Mucosa of stomach (tissue), 1 donor: Measurements from ENCODE around the gene SH3TC2.

Source experiments
- H3K27me3 ChIP-seq: one replicate; pipeline ENCODE4 v1.7.0; 2013; ENCODE audit warnings: mild to moderate bottlenecking, low read length; ENCODE audit not compliant: control insufficient read depth, insufficient read depth
- H3K36me3 ChIP-seq: one replicate; pipeline ENCODE4 v1.7.0; 2013; ENCODE audit warnings: low read length; ENCODE audit not compliant: control insufficient read depth, insufficient read depth
- H3K4me1 ChIP-seq: one replicate; pipeline ENCODE4 v1.7.0; 2013; ENCODE audit warnings: mild to moderate bottlenecking, low read length; ENCODE audit not compliant: control insufficient read depth, insufficient read depth
- H3K4me3 ChIP-seq: one replicate; pipeline ENCODE4 v1.7.0; 2013; ENCODE audit warnings: low read length
- H3K9ac ChIP-seq: one replicate; pipeline ENCODE4 v1.7.0; 2013; ENCODE audit warnings: mild to moderate bottlenecking, low read length, moderate library complexity
- H3K9me3 ChIP-seq: one replicate; pipeline ENCODE4 v1.7.0; 2013; ENCODE audit warnings: mild to moderate bottlenecking, low read length, moderate library complexity; ENCODE audit not compliant: control insufficient read depth
- donor health status: Pancreatic carcinoma.

SH3TC2 gene

GRCh38 chr5:149024943-149025342 is 37.9 kb downstream of the SH3TC2 start:
- no peaks in the 10 kb centered on the region for H3K36me3 ChIP-seq
- H3K9me3 ChIP-seq: no peaks in the 10 kb centered on the region
- H3K9ac ChIP-seq: no peak overlapping the region
- no peak overlapping the region for H3K4me3 ChIP-seq
- no peaks in the 10 kb centered on the region for H3K27me3 ChIP-seq
- peaks cover 10% of the 10 kb centered on the region for H3K4me1 ChIP-seq

- Histone ChIP-seq H3K27me3 (no peaks in the 10 kb centered on the region), H3K9me3 (no peaks in the 10 kb centered on the region), H3K36me3 (no peaks in the 10 kb centered on the region), H3K9ac (no peak overlapping the region), H3K4me1 (peaks cover 10% of the 10 kb centered on the region), H3K4me3 (no peak overlapping the region)
Measured at GRCh38 chr5:149024477-149024876, 38.4 kb downstream of the SH3TC2 start.

- H3K9me3 ChIP-seq: no peaks in the 10 kb centered on the region
- H3K4me1 ChIP-seq: peaks cover 10% of the 10 kb centered on the region
- no peak overlapping the region for H3K4me3 ChIP-seq
- no peaks in the 10 kb centered on the region for H3K27me3 ChIP-seq
- H3K9ac ChIP-seq: no peak overlapping the region
- no peaks in the 10 kb centered on the region for H3K36me3 ChIP-seq
Measured at GRCh38 chr5:149022200-149022599, 40.7 kb downstream of the SH3TC2 start.

DNA sequence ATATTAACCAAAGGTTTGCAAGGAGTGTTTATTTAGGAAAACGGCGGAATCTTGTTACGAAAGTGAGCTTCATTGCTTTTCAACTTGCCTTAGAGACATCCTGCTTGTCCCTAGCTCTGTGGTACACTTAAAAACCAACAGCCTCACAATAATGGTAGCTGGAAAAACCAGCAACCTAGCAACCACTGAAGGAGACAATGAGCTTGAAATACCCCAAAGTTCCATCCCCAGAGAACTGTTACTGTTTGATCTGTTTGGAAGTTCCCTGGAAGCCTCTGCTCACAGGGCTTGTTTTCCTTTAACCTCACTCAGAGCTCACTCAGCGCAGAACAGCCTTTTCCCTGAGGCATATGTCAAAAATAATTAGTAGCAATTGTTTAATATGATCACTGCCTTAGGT is 43.2 kb downstream of the SH3TC2 start:
- Histone ChIP-seq H3K9me3 (no peaks in the 10 kb centered on the region), H3K36me3 (no peaks in the 10 kb centered on the region), H3K9ac (no peak overlapping the region), H3K4me3 (no peak overlapping the region), H3K4me1 (peaks cover 9% of the 10 kb centered on the region), H3K27me3 (no peaks in the 10 kb centered on the region)

DNA sequence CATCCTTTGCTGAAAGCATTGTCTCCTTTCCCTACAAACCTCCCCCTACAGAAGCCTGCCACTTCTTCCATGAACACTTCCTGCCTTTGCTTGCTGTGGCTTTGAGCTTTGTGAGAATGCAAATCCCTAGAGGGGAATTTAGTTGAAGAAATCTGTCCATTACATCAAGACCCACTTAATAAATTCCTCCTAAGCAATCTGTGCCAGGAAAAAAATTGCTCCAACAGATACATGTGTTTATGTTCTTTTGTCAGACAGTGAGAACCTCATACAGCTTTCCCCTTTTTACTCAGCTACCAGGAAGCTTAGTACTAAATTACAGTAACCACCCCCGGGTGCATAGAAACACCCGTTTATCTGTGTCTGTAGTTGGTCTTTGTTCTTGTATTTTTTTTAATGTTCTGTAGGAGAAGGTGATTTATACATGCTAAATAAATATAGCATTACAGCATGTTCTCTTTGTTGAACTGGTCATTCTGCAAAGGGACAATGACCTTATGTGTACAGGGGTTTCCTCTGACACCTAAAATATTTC is 43.9 kb downstream of the SH3TC2 start:
- no peak overlapping the region for H3K4me3 ChIP-seq
- H3K9me3 ChIP-seq: no peaks in the 10 kb centered on the region
- no peaks in the 10 kb centered on the region for H3K36me3 ChIP-seq
- no peak overlapping the region for H3K9ac ChIP-seq
- H3K27me3 ChIP-seq: no peaks in the 10 kb centered on the region
- H3K4me1 ChIP-seq: peaks cover 2% of the 10 kb centered on the region

DNA sequence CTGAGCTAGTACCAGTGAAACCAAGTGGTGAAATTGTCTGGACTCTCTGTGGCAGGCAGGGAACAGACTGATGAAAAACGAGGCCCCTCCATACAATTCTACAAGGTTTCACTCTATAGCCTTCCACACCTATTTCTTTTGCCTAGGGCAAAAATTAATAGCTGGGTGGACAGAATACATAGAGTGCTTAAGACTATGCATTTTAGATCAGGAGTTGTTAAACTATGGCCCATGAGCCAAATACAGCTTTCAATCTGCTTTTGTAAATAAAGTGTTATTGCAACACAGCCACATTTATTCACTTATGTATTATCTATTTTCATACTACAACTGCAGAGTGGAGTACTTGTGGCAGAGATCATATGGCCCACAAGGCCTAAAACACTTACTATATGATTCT is 45.2 kb downstream of the SH3TC2 start:
- Histone ChIP-seq H3K36me3 (no peaks in the 10 kb centered on the region), H3K9me3 (no peaks in the 10 kb centered on the region), H3K9ac (no peak overlapping the region), H3K4me1 (no peaks in the 10 kb centered on the region), H3K27me3 (no peaks in the 10 kb centered on the region), H3K4me3 (no peak overlapping the region)

DNA sequence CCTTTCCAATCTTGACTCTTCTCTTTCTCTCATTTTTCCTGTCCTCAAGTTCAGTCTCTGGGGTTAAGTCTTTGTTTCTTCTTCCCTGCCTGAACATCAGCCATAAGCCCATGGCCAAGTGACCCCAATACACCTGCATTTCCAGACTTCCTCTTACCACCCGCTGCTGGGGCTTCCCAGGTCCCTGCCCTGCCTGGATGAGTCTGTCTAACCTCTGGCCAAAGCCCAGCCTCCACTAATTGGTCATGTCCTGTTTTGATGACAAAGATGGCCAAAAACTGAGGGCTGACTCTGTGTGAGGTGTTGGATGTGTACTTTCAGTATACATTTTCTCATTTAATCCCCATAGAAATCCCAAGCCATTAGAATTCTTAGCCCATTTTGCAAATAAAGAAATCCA is 47.3 kb downstream of the SH3TC2 start:
- no peak overlapping the region for H3K4me3 ChIP-seq
- H3K4me1 ChIP-seq: no peaks in the 10 kb centered on the region
- no peaks in the 10 kb centered on the region for H3K27me3 ChIP-seq
- no peaks in the 10 kb centered on the region for H3K9me3 ChIP-seq
- no peak overlapping the region for H3K9ac ChIP-seq
- H3K36me3 ChIP-seq: no peaks in the 10 kb centered on the region

- H3K27me3 ChIP-seq: no peaks in the 10 kb centered on the region
Measured at GRCh38 chr5:149015126-149015525, 47.7 kb downstream of the SH3TC2 start.

GRCh38 chr5:149014571-149015031 is 48.3 kb downstream of the SH3TC2 start:
- no peak overlapping the region for H3K4me3 ChIP-seq

More at GRCh38 chr5:149015126-149015525, 47.7 kb downstream of the SH3TC2 start:
- Histone ChIP-seq H3K9ac (no peak overlapping the region), H3K4me1 (no peaks in the 10 kb centered on the region), H3K9me3 (no peaks in the 10 kb centered on the region), H3K4me3 (no peak overlapping the region), H3K36me3 (no peaks in the 10 kb centered on the region)

GRCh38 chr5:149013796-149014195 is 49.1 kb downstream of the SH3TC2 start:
- no peaks in the 10 kb centered on the region for H3K27me3 ChIP-seq
- H3K9ac ChIP-seq: no peak overlapping the region
- no peaks in the 10 kb centered on the region for H3K4me1 ChIP-seq
- no peaks in the 10 kb centered on the region for H3K36me3 ChIP-seq
- no peaks in the 10 kb centered on the region for H3K9me3 ChIP-seq
- H3K4me3 ChIP-seq: no peak overlapping the region

More at GRCh38 chr5:149014571-149015031, 48.3 kb downstream of the SH3TC2 start:
- no peak overlapping the region for H3K9ac ChIP-seq
- no peaks in the 10 kb centered on the region for H3K4me1 ChIP-seq
- no peaks in the 10 kb centered on the region for H3K36me3 ChIP-seq
- H3K27me3 ChIP-seq: no peaks in the 10 kb centered on the region
- no peaks in the 10 kb centered on the region for H3K9me3 ChIP-seq

DNA sequence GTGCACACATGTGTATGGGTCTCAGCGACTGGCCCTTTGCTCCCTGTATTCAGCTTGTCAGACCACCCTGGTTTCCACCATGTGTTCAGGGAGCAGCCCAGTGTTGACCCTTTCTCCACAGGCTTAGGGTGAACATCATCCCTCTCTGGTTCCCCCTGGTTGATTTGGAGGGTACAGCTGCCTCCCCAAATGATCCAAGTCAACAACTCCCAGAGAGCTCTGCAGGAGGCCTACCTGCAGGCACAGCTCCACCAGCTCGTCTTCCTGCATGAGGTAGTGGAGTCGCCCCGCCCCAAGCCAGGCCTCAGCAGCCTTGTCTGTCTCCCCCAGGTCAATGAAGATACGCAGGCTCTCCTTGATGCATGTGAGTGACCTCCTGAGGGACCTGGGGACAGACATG is 50.5 kb downstream of the SH3TC2 start:
- Histone ChIP-seq H3K9ac (no peak overlapping the region), H3K36me3 (no peaks in the 10 kb centered on the region), H3K4me3 (no peak overlapping the region), H3K9me3 (no peaks in the 10 kb centered on the region), H3K27me3 (no peaks in the 10 kb centered on the region), H3K4me1 (no peaks in the 10 kb centered on the region)

DNA sequence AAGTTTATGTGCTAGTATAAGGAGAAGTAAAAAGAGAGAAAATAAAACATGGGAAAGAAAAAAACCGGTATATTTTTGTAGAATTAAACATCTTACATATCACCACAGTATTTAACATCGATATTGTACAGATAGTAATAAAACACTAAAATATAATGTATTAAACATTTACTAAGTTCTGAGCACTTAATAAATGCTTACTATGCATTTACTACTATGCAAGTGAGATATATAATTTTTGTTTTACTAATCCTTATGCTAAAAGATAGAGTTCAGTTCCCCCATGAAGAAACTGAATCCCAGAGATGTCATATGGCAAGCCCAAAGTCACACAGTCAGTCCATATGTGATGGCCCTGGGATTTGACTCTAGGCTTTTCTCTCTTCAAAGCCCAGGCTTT is 51.1 kb downstream of the SH3TC2 start:
- Histone ChIP-seq H3K9ac (no peak overlapping the region), H3K4me3 (no peak overlapping the region), H3K4me1 (no peaks in the 10 kb centered on the region), H3K36me3 (no peaks in the 10 kb centered on the region), H3K9me3 (no peaks in the 10 kb centered on the region), H3K27me3 (no peaks in the 10 kb centered on the region)

- Histone ChIP-seq H3K9me3 (no peaks in the 10 kb centered on the region), H3K4me3 (no peak overlapping the region), H3K9ac (no peak overlapping the region), H3K36me3 (no peaks in the 10 kb centered on the region), H3K27me3 (no peaks in the 10 kb centered on the region), H3K4me1 (no peaks in the 10 kb centered on the region)
Measured at GRCh38 chr5:149011084-149011483, 51.8 kb downstream of the SH3TC2 start.
